Kidney epithelial cell (primary cell): ENCODE measurements around the gene GNPDA1. TPM values are rescaled to one million over a fixed set of nuclear protein-coding genes. Genes with fewer than 3 reads are reported as not detected.
A peak's percentile ranks its signal among the peaks of the same experiment; 100 is the strongest.

Source experiments
- DNase-seq: peaks from one replicate; pipeline ENCODE4 v3.0.0-alpha.2; 2010; ENCODE audit warnings: low read depth
- H3K27me3 ChIP-seq: 2 replicates; pipeline ENCODE4 v1.6.0; 2011; ENCODE audit warnings: low read length; ENCODE audit not compliant: control insufficient read depth, insufficient read depth
- H3K36me3 ChIP-seq: 2 replicates; pipeline ENCODE4 v1.5.1; 2011; ENCODE audit warnings: low read length; ENCODE audit not compliant: control insufficient read depth, insufficient read depth
- H3K4me3 ChIP-seq: 2 replicates; pipeline ENCODE4 v1.5.1; 2011; ENCODE audit warnings: low read depth, mild to moderate bottlenecking, control low read depth, low read length
- CTCF ChIP-seq: IDR thresholded peaks from 2 replicates; pipeline ENCODE4 v1.5.1; 2011; ENCODE audit warnings: mild to moderate bottlenecking, moderate library complexity, low read length, control low read depth, inconsistent platforms; ENCODE audit not compliant: insufficient read depth, poor library complexity, severe bottlenecking
- total RNA-seq: library from RNA; depleted of rRNA; stranded (reverse); fragments of >200 nt; gene quantifications from 2 replicates; pipeline ENCODE4 v1.2.3, GENCODE V29; 2015

The GNPDA1 gene
- total RNA-seq, 1 donor from 2014 or later: 164 TPM

DNA sequence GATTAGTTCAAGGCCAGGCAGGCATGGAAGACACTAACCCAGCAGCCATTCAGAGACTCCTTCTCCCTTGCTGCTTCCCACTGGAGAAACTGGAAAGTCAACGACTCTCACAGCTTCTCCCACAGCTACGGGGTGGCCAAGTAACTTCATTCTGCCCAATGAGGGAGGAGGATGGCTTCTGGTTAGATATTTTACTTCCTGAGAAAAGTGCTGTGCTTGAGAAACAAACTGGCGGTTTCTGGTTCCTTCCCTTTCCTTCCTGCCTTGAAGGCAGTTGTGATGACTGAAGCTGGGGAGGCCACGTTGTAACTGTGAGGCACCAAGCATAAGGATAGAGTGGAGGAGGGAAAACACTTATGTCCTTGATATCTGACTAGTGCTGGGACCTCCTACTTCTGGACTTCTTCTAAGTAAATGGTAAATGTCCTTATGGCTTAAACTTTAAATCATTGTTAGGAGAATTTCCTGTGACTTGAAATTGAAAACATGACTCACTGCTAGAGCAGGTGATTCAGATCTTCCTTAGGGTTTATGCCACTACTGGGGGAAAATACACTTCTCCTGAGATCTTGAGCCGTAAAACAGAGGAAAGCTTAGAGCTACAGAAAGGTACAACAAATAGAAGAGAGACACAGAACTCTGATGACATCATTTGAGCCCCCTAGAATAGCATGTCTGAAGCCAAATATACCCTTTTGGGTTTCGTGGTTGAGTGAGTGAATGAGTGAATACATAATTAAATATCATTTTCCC lies 3.1 kb upstream of the GNPDA1 start:
- peak; percentile 66 for DNase-seq
- no peak for TF ChIP-seq CTCF
- no peaks in the 10 kb centered on the region for H3K27me3 ChIP-seq
- H3K4me3 ChIP-seq: no peak overlapping the region
- no peaks in the 10 kb centered on the region for H3K36me3 ChIP-seq

DNA sequence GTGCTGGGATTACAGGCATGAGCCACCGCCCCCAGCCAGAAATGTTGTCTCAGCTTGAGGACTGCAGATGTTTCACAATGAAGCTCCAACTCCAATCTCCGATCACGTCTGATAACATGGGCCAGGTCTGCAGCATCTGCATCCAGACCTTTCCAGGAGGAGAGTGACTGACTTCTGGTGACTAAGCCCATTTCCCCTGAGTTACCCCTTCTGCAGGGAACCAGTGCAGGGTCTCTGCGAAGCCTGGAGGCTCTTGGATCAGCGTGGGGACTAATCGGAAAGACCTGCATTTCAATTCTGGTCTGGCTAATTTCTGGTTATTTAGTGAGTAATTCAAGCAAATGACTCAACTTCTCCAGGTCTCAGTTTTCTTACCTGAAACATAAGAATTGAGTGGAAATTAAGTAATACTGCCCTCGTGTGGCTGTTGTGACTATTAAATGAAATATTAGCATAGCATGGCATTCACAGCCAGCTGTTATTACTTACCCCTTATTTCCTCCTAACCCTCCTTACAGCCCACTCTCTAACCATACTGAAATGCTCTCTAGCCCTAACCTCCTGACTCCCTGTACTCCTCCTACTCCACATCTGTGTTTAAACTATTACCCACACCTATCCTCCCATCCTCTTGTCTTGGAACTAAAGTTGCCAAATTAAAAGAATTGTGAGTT lies 2.2 kb upstream of the GNPDA1 start:
- H3K27me3 ChIP-seq: no peaks in the 10 kb centered on the region
- H3K4me3 ChIP-seq: no peak overlapping the region
- no peaks in the 10 kb centered on the region for H3K36me3 ChIP-seq
- DNase-seq: peak; percentile 71
- peak; percentile 50 for TF ChIP-seq CTCF

GRCh38 chr5:142013734-142014521 lies 1.1 kb upstream of the GNPDA1 start:
- Histone ChIP-seq H3K4me3 (no peak overlapping the region), H3K27me3 (no peaks in the 10 kb centered on the region), H3K36me3 (no peaks in the 10 kb centered on the region)
- TF ChIP-seq CTCF: no peak
- DNase-seq: no peak

DNA sequence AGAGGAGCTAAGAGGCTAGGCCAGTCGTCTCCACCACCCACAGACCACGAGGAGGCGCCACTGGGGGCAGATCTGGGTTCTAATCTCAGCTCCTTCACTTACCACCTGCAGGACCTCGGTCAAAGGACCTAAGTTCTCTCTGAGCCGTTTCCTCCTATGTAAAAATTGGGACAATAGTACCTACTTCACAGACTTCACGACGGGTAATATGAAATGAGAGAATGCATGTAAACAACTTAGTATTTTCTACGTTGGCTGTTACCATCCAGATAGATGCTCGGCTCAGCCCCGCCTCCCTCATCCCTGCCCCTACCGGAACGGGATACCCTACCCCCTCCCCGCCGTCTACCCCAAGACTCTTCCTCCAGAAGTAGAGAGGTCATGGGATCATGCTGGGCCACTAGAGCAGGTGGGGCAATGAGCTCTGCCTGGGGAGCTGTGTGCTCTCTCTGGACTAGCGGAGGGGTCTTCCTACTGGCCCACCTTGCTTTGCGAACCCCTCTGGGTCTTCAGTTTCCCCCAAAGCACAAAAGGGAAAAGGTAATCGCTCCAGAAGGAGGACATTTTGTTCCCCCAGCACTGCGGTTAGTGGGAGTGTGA lies 541 bp downstream of the GNPDA1 start:
- no peaks in the 10 kb centered on the region for H3K27me3 ChIP-seq
- peak overlapping the region; percentile 78 for H3K4me3 ChIP-seq
- DNase-seq: no peak
- peak; percentile 58 for TF ChIP-seq CTCF
- no peaks in the 10 kb centered on the region for H3K36me3 ChIP-seq

DNA sequence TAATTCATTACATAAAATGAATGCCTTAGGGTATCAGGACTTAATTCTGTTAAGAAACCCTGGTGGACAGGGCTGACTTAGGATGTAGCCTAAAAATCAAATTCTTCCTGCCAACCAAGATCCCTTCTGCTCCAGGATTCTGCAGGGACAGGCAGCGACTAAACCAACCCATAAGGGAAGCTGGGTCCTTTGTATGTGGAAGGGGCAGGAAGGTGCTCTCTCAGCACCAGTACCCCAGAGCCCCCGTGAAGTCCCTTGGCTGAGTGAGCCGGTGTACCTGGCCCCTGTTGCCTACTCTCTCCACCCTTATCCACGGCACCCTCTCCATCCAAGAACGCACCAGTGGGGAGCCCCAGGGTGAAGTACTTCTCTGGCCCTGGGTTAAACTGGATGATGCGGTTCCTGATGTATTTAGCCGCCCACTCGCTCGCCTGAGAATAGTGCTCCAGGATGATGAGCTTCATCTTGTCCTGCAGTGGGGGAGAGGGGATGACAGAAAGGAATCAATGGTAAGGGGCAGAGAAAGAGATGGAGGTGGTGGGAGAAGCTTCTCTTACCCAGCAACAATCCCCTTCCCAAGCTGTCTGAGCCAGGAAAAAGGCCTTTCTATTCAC lies 1.1 kb downstream of the GNPDA1 start:
- Histone ChIP-seq H3K36me3 (no peaks in the 10 kb centered on the region), H3K4me3 (peak overlapping the region; percentile 78), H3K27me3 (no peaks in the 10 kb centered on the region)
- DNase-seq: no peak
- no peak for TF ChIP-seq CTCF
